ENCODE measurements around the gene CT47C1. TPM values are rescaled to one million over a fixed set of nuclear protein-coding genes. Genes with fewer than 3 reads are reported as not detected.
A peak's percentile ranks its signal among the peaks of the same experiment; 100 is the strongest.

Gene CT47C1
- polyA plus RNA-seq, 2 of the 4 experiments (the other 2 are of a cell fraction) = not detected

DNA sequence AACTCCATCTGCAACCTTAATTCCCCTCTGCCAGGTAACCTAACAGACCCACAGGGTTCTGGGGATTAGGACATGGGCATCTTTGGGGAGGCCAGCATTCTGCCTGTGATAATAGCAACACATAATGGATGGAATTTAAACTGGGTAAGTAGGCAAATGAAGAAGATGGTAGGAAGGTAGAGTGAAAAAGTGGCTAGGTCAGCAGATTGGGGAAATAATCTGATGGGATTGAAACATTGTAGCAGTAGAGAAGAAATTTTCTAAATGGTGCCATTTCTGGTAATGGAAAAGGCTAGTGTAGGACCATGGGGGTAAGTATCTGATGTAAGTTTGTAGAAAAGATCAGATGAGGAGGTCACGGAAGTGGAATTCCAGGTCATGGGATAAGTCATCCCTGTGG, 3.0 kb upstream of the CT47C1 start:
- H3K4me3 ChIP-seq = no peak overlapping the region
- no peak overlapping the region for H3K4me2 ChIP-seq
- DNase-seq (ENCODE audit: low read depth in 1 of 2, low spot score in 1 of 2) (no peak), FAIRE-seq (no peak), ATAC-seq (no peak)
- POLR2A ChIA-PET = no interaction called here
- no peaks in the 10 kb centered on the region for H3K9me3 ChIP-seq
- TF ChIP-seq MAFK (IDR thresholded peaks at IDR 0.05; ENCODE audit: partially characterized antibody) (peak; percentile 61), TP53 (CRISPR knock-in tag; IDR thresholded peaks at IDR 0.05) (no peak), SMC3 (IDR thresholded peaks at IDR 0.05) (no peak), CHD4 (IDR thresholded peaks at IDR 0.05; ENCODE audit: borderline replicate concordance) (no peak), RCOR1 (IDR thresholded peaks at IDR 0.05; ENCODE audit: low read depth, low read length) (no peak), KDM5A (IDR thresholded peaks at IDR 0.05) (no peak), MYC (IDR thresholded peaks at IDR 0.05; ENCODE audit: borderline replicate concordance, low read length) (no peak)
- H3K4me1 ChIP-seq = no peaks in the 10 kb centered on the region
- CTCF ChIA-PET = interaction anchor here (0.6 to 4.3 kb wide), 6 partner anchors 23 to 246 kb away, joined by 3 to 31 read pairs (median 6); partner anchors contain the start of gene ZCCHC12
- no peak overlapping the region for H3K27ac ChIP-seq
- WGBS (ENCODE audit: missing lambda C conversion rate) = 88% methylated on average over 1 of the region's 1 CpG

DNA sequence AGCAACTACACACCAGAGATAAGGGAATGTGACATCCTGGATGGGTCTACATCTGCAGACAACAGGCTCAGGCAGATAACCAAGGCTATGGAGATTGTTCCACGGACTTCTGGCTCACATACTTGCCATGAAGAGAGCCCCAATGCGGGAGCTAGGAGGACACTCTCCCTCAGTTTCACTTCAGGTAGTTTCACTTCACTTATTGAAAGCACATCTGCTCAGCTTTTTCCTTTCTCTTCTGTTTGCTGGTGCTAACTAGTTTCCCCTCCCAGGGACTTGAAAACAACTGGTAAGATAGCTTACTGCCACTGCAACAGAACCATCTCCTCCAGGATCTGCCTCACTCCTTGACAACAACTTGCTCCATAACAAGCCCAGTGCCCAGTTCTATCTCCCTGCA, 1.4 kb upstream of the CT47C1 start:
- CTCF ChIA-PET = interaction anchor here (1.6 kb wide), 1 partner anchor 223 kb away, joined by 5 read pairs; no protein-coding TSS in a partner anchor
- 23% methylated on average over 2 of the region's 2 CpGs for WGBS (ENCODE audit: missing lambda C conversion rate)
- Histone ChIP-seq H3K4me2 (no peak overlapping the region), H3K4me3 (no peak overlapping the region), H3K27ac (no peak overlapping the region), H3K9me3 (no peaks in the 10 kb centered on the region), H3K4me1 (no peaks in the 10 kb centered on the region)
- TF ChIP-seq FOXS1 (CRISPR knock-in tag; IDR thresholded peaks at IDR 0.05) (no peak), GATA3 (IDR thresholded peaks at IDR 0.05; ENCODE audit: borderline replicate concordance) (no peak), HDAC2 (IDR thresholded peaks at IDR 0.05) (no peak), RFX5 (IDR thresholded peaks at IDR 0.05) (no peak), RAD21 (conservative IDR thresholded peaks at IDR 0.05 in 1 of 2, IDR thresholded peaks at IDR 0.05 in 1 of 2) (no peak), FOSL2 (IDR thresholded peaks at IDR 0.05) (no peak), FOSL2 (CRISPR knock-in tag; IDR thresholded peaks at IDR 0.05) (no peak), RNF2 (IDR thresholded peaks at IDR 0.05; ENCODE audit: borderline replicate concordance, low read depth) (no peak), JUNB (IDR thresholded peaks at IDR 0.05) (no peak), NFE2L2 (conservative IDR thresholded peaks at IDR 0.05; ENCODE audit: low read length) (no peak)
- TF ChIP-seq, protein P1, sequence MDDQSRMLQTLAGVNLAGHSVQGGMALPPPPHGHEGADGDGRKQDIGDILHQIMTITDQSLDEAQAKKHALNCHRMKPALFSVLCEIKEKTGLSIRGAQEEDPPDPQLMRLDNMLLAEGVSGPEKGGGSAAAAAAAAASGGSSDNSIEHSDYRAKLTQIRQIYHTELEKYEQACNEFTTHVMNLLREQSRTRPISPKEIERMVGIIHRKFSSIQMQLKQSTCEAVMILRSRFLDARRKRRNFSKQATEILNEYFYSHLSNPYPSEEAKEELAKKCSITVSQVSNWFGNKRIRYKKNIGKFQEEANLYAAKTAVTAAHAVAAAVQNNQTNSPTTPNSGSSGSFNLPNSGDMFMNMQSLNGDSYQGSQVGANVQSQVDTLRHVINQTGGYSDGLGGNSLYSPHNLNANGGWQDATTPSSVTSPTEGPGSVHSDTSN (IDR thresholded peaks at IDR 0.05) = no peak
- POLR2A ChIA-PET = no interaction called here
- DNase-seq (ENCODE audit: low read depth in 1 of 2, low spot score in 1 of 2) (no peak), ATAC-seq (no peak), FAIRE-seq (no peak)

DNA sequence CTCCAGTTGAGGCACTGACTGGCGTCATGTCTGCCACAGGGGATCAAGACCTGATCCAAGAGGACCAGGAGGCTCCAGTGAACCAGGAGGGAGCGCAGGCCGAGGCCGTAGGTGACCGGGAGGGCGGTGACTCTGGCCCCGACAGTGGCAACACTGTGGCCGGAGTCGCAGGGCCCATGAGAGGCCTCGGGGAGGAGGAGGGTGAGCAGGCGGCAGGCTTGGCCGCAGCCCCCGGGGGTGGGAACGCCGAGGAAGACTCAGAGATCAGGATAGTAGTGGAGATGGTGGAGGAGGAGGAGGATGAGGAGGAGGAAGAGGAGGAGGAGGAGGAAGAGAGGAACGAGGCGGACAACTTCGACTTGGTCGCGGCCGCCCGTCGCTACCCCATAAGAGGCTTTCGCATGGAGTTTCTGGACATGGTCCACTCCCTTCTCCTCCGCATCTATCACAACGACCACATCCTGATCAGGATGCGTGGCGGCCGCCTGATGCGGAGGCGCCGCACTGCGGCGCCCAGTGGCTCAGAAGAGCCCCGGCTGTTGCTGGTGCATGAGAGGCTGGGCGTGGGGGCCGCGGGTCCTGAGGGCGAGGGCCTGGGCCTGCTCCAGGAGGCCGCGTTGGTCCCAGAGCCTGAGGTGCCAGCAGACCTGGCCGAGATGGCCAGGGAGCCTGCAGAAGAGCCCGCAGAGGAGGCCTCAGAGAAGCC, 560 bp downstream of the CT47C1 start:
- Histone ChIP-seq H3K27ac (no peak overlapping the region), H3K4me1 (no peaks in the 10 kb centered on the region), H3K4me3 (no peak overlapping the region), H3K9me3 (no peaks in the 10 kb centered on the region), H3K4me2 (no peak overlapping the region)
- FAIRE-seq (no peak), DNase-seq (ENCODE audit: low read depth in 1 of 2, low spot score in 1 of 2) (no peak), ATAC-seq (no peak)
- CTCF ChIA-PET = no interaction called here
- TF ChIP-seq ZSCAN20 (CRISPR knock-in tag; IDR thresholded peaks at IDR 0.05) (no peak), EHMT2 (IDR thresholded peaks at IDR 0.05; ENCODE audit: low read depth) (no peak), ESRRA (IDR thresholded peaks at IDR 0.05; ENCODE audit: borderline replicate concordance, low read length) (no peak), MAZ (IDR thresholded peaks at IDR 0.05; ENCODE audit: borderline replicate concordance, low read depth, low read length) (no peak), JUNB (IDR thresholded peaks at IDR 0.05) (no peak), EP300 (IDR thresholded peaks at IDR 0.05) (no peak), JUN (IDR thresholded peaks at IDR 0.05) (no peak), CBX2 (IDR thresholded peaks at IDR 0.05; ENCODE audit: borderline replicate concordance, low read depth) (no peak), TFCP2L1 (CRISPR knock-in tag; IDR thresholded peaks at IDR 0.05) (no peak), PHF8 (IDR thresholded peaks at IDR 0.05; ENCODE audit: borderline replicate concordance, low read depth) (no peak)
- TF ChIP-seq, protein P2, sequence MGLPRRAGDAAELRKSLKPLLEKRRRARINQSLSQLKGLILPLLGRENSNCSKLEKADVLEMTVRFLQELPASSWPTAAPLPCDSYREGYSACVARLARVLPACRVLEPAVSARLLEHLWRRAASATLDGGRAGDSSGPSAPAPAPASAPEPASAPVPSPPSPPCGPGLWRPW (IDR thresholded peaks at IDR 0.05) = no peak
- WGBS (ENCODE audit: missing lambda C conversion rate) = 78% methylated on average over 39 of the region's 43 CpGs
- POLR2A ChIA-PET = no interaction called here

Measured in A549 (cell line).